GM18858 (cell line): ENCODE results near the gene ZNF546.

ENCODE experiments used
- ATAC-seq: cut with Tn5 transposase; IDR thresholded peaks from one replicate; pipeline ENCODE4 v1.9.1; 2021; ENCODE audit not compliant: unreplicated experiment

Gene ZNF546

GRCh38 chr19:40053491-40053890 is 56.6 kb downstream of the ZNF546 start:
- no peak for ATAC-seq

- ATAC-seq = no peak
These were observed 57.8 kb downstream of the ZNF546 start for GRCh38 chr19:40054632-40055031.

- ATAC-seq = no peak
These were observed 58.2 kb downstream of the ZNF546 start for GRCh38 chr19:40055049-40055448.

GRCh38 chr19:40055832-40056504 is 59.1 kb downstream of the ZNF546 start, which contains the start of gene ZNF780B:
Gene ZNF780B, minus strand, starts transcription at chr19:40056231. Its CDS starts 5,899 bp downstream, at chr19:40050332.
- ATAC-seq = no peak

- ATAC-seq = no peak
These were observed 59.6 kb downstream of the ZNF546 start for GRCh38 chr19:40056505-40056904.

- no peak for ATAC-seq
These were observed 60.3 kb downstream of the ZNF546 start for GRCh38 chr19:40057166-40057565.

- no peak for ATAC-seq
These were observed 62.8 kb downstream of the ZNF546 start for GRCh38 chr19:40059624-40060023.

GRCh38 chr19:40070058-40070457 is 73.2 kb downstream of the ZNF546 start:
- no peak for ATAC-seq
